Adrenal gland (tissue), 12 donors: ENCODE data around the gene SLC6A18. TPM values are rescaled to one million over a fixed set of nuclear protein-coding genes. Genes with fewer than 3 reads are reported as not detected.

Source experiments
- DNase-seq, 7 donors: peaks; one replicate each; pipeline ENCODE4 v3.0.0-alpha.2; 2019 to 2020
- H3K27ac ChIP-seq, 5 donors: fragments of 200-600 bp; sonication (generic) in 4 of 5; 1 replicate in 3 of 5; 2 replicates in 2 of 5; pipeline versions ENCODE4 v1.5.1 to v1.8.0; 2016 to 2020; ENCODE audit warnings: mild to moderate bottlenecking in 1 of 5
- H3K27me3 ChIP-seq: fragments of 200-600 bp; 2 replicates; pipeline ENCODE4 v1.8.0; 2021
- H3K36me3 ChIP-seq, 2 donors: fragments of 200-600 bp; replicated peaks in 1 of 2; 1 replicate in 1 of 2; 2 replicates in 1 of 2; pipeline versions ENCODE4 v1.5.1 to v1.8.0; 2018 to 2022
- H3K4me1 ChIP-seq, 2 donors: fragments of 200-600 bp; replicated peaks in 1 of 2; 1 replicate in 1 of 2; 2 replicates in 1 of 2; pipeline versions ENCODE4 v1.5.1 to v1.8.0; 2018 to 2021
- H3K4me3 ChIP-seq, 4 donors: fragments of 200-600 bp; sonication (generic) in 3 of 4; one replicate each; pipeline ENCODE4 v1.5.1; 2016 to 2018
- H3K9me3 ChIP-seq, 3 donors: fragments of 200-600 bp; sonication (generic) in 1 of 3; replicated peaks in 1 of 3; 1 replicate in 2 of 3; 2 replicates in 1 of 3; pipeline versions ENCODE4 v1.5.1 to v1.8.0; 2016 to 2021
- CTCF ChIP-seq, 6 experiments: fragments of 450-650 bp in 4 of 6; fragments of 200-600 bp in 2 of 6; sonication (generic) in 1 of 6; IDR thresholded peaks; 1 replicate in 5 of 6; 2 replicates in 1 of 6; pipeline versions ENCODE4 v1.5.1 to v1.8.0; 2016 to 2021; ENCODE audit warnings: antibody characterized with exemption in 6 of 6, mild to moderate bottlenecking in 2 of 6, moderate library complexity in 1 of 6
- POLR2A ChIP-seq, 2 donors: fragments of 450-650 bp; IDR thresholded peaks; one replicate each; pipeline ENCODE4 v1.6.1; 2017; ENCODE audit warnings: antibody characterized with exemption in 2 of 2, mild to moderate bottlenecking in 2 of 2, moderate library complexity in 1 of 2
- WGBS, 4 donors: extraction: QIAGEN DNeasy Blood & Tissue Kit in 2 of 4; methylation state at CpG; one replicate each; pipeline versions ENCODE4 v1.1.5 to v1.1.7; 2013 to 2017; 5-methylcytosine and 5-hydroxymethylcytosine counted together
- intact Hi-C, 2 donors: fragments of 100-400 bp; cut with DNase I; formaldehyde crosslinking; loops; one replicate each; pipeline versions ENCODE4 v1.14.1 to v1.15.0; 2022 to 2023
- polyA plus RNA-seq, 3 donors: library from polyadenylated mRNA; stranded (reverse); fragments of 200-250 nt in 2 of 3; fragments of 350-450 nt in 1 of 3; fragmentation: Illumina TruSeq in 1 of 3; extraction: RNeasy Lipid Tissue Mini Kit (QIAGEN cat#74804) in 1 of 3; gene quantifications; one replicate each; pipeline ENCODE4 v1.2.3, GENCODE V29; 2013 to 2014
- total RNA-seq, 9 donors: library from RNA; depleted of rRNA in 4 of 9; stranded (reverse); fragments of >200 nt in 4 of 9; fragments of 120-200 nt in 1 of 9; fragmentation: NEBNext Ultra II Directional in 1 of 9; extraction: Animal tissue kit (Norgen Biotek cat#: 25700) in 1 of 9; gene quantifications; one replicate each; pipeline versions ENCODE4 v1.1.0 to v1.2.4, GENCODE V29; 2013 to 2023
- donor health status: healthy with polysubstance abuse.
- donor health status: Bipolar disorder and iron deficiency.
- donor health status: DM: yes; HTN: yes; CAD: no.
- donor health status: DM: no; HTN: no; CAD: no.
- donor health status: DM: no; HTN: no; CAD: no.
- donor health status: DM: yes; HTN: yes; CAD: no.

Gene SLC6A18
- total and polyA plus RNA-seq, 12 donors: not detected

GRCh38 chr5:1183424-1184162 is 41.6 kb upstream of the SLC6A18 start:
- peak in 1 of 7 donors; percentile 14 for DNase-seq
- intact Hi-C loops: no loop called here
- no peak for TF ChIP-seq CTCF (IDR thresholded peaks at IDR 0.05)
- TF ChIP-seq POLR2A (IDR thresholded peaks at IDR 0.05): no peak
- no peaks in the 10 kb centered on the region for H3K9me3 ChIP-seq
- WGBS, 4 donors: 77 to 85% (median 82%) methylated on average over 9 to 18 of the region's 18 CpGs
- no peak overlapping the region for H3K4me3 ChIP-seq
- no peak overlapping the region for H3K27ac ChIP-seq
- H3K36me3 ChIP-seq: no peaks in the 10 kb centered on the region
- H3K4me1 ChIP-seq: peaks cover 0 to 5% of the 10 kb centered on the region in 2 donors
- peaks cover 6% of the 10 kb centered on the region for H3K27me3 ChIP-seq

GRCh38 chr5:1184163-1184470 is 41.1 kb upstream of the SLC6A18 start:
- H3K4me1 ChIP-seq: peaks cover 0 to 5% of the 10 kb centered on the region in 2 donors
- H3K9me3 ChIP-seq: no peaks in the 10 kb centered on the region
- no peak overlapping the region for H3K27ac ChIP-seq
- DNase-seq: no peak
- WGBS, 4 donors: 89 to 97% (median 92%) methylated on average over 7 to 8 of the region's 8 CpGs
- intact Hi-C loops: no loop called here
- no peak overlapping the region for H3K4me3 ChIP-seq
- peaks cover 6% of the 10 kb centered on the region for H3K27me3 ChIP-seq
- no peaks in the 10 kb centered on the region for H3K36me3 ChIP-seq
- TF ChIP-seq CTCF (IDR thresholded peaks at IDR 0.05) (no peak), POLR2A (IDR thresholded peaks at IDR 0.05) (no peak)

GRCh38 chr5:1184481-1184880 is 40.7 kb upstream of the SLC6A18 start:
- peaks cover 6% of the 10 kb centered on the region for H3K27me3 ChIP-seq
- H3K4me1 ChIP-seq: peaks cover 0 to 5% of the 10 kb centered on the region in 2 donors
- no peak overlapping the region for H3K27ac ChIP-seq
- 87 to 100% (median 96%) methylated on average over 1 to 7 of the region's 7 CpGs for WGBS, 4 donors
- no peak overlapping the region for H3K4me3 ChIP-seq
- TF ChIP-seq POLR2A (IDR thresholded peaks at IDR 0.05) (no peak), CTCF (IDR thresholded peaks at IDR 0.05) (no peak)
- no peaks in the 10 kb centered on the region for H3K9me3 ChIP-seq
- intact Hi-C loops: no loop called here
- no peaks in the 10 kb centered on the region for H3K36me3 ChIP-seq
- DNase-seq: peak in 1 of 7 donors; percentile 9

GRCh38 chr5:1185038-1185627 is 40.0 kb upstream of the SLC6A18 start:
- H3K4me1 ChIP-seq: peaks cover 0 to 5% of the 10 kb centered on the region in 2 donors
- WGBS, 4 donors: 79 to 93% (median 84%) methylated on average over 10 of the region's 10 CpGs
- intact Hi-C loops: no loop called here
- no peak overlapping the region for H3K4me3 ChIP-seq
- no peak overlapping the region for H3K27ac ChIP-seq
- H3K36me3 ChIP-seq: no peaks in the 10 kb centered on the region
- TF ChIP-seq CTCF (IDR thresholded peaks at IDR 0.05) (no peak), POLR2A (IDR thresholded peaks at IDR 0.05) (no peak)
- peaks cover 9% of the 10 kb centered on the region for H3K27me3 ChIP-seq
- DNase-seq: no peak
- H3K9me3 ChIP-seq: no peaks in the 10 kb centered on the region
